DOHH2 (cell line): Measurements from ENCODE around the gene SMIM33.
A peak's percentile ranks its signal among the peaks of the same experiment; 100 is the strongest.
"Not testable (repeated sequence)": the region's sequence is repeated elsewhere in the genome, so short reads cannot be mapped to it uniquely, and the experiment has no call there.

ENCODE experiments used
- H3F3A ChIP-seq: fragments of 200-600 bp; sonication (generic), shearing (Covaris generic); 2 replicates; pipeline ENCODE4 v1.6.0; 2016; ENCODE audit warnings: antibody characterized with exemption, mild to moderate bottlenecking; ENCODE audit not compliant: control insufficient read depth, insufficient read depth
- H3K27ac ChIP-seq: fragments of 200-600 bp; sonication (generic); 2 replicates; pipeline ENCODE4 v1.5.1; 2014; ENCODE audit warnings: low read depth, mild to moderate bottlenecking, low read length, moderate library complexity
- H3K27me3 ChIP-seq: fragments of 200-600 bp; sonication (generic); 2 replicates; pipeline ENCODE4 v1.6.1; 2014; ENCODE audit warnings: mild to moderate bottlenecking, low read length, mixed read lengths; ENCODE audit not compliant: control insufficient read depth
- H3K36me3 ChIP-seq: fragments of 200-600 bp; sonication (generic); 2 replicates; pipeline ENCODE4 v1.6.1; 2014; ENCODE audit warnings: mild to moderate bottlenecking, low read length, moderate library complexity, mixed read lengths; ENCODE audit not compliant: control insufficient read depth
- H3K4me1 ChIP-seq: fragments of 200-600 bp; sonication (generic); 2 replicates; pipeline ENCODE4 v1.6.1; 2014; ENCODE audit warnings: mild to moderate bottlenecking, low read length, mixed read lengths; ENCODE audit not compliant: control insufficient read depth
- H3K4me2 ChIP-seq: fragments of 200-600 bp; sonication (generic); 2 replicates; pipeline ENCODE4 v1.6.0; 2014; ENCODE audit warnings: mild to moderate bottlenecking, low read length, moderate library complexity
- H3K4me3 ChIP-seq: fragments of 200-600 bp; sonication (generic); 2 replicates; pipeline ENCODE4 v1.5.1; 2014; ENCODE audit warnings: mild to moderate bottlenecking, low read length, mixed read lengths
- H3K79me2 ChIP-seq: fragments of 200-600 bp; sonication (generic); 2 replicates; pipeline ENCODE4 v1.6.1; 2014; ENCODE audit warnings: mild to moderate bottlenecking, low read length, mixed read lengths; ENCODE audit not compliant: control insufficient read depth
- H3K9me2 ChIP-seq: fragments of 200-600 bp; sonication (generic); replicated peaks from 2 replicates; pipeline ENCODE4 v1.6.1; 2014; ENCODE audit warnings: mild to moderate bottlenecking, low read length, mixed read lengths; ENCODE audit not compliant: control insufficient read depth
- H3K9me3 ChIP-seq: fragments of 200-600 bp; sonication (generic); 2 replicates; pipeline ENCODE4 v1.6.1; 2014; ENCODE audit warnings: antibody characterized with exemption, low read length, mixed read lengths; ENCODE audit not compliant: control insufficient read depth, insufficient read depth
- H4K20me1 ChIP-seq: fragments of 200-600 bp; sonication (generic); 2 replicates; pipeline ENCODE4 v1.6.0; 2014; ENCODE audit warnings: low read depth, mild to moderate bottlenecking, antibody characterized with exemption, low read length, moderate library complexity; ENCODE audit not compliant: control insufficient read depth, insufficient read depth
- EZH2phosphoT487 ChIP-seq: fragments of 200-600 bp; sonication (generic); IDR thresholded peaks from 2 replicates; pipeline ENCODE4 v1.6.1; 2017; ENCODE audit warnings: borderline replicate concordance, mild to moderate bottlenecking, antibody characterized with exemption, low read length, moderate library complexity, mixed read lengths
- TF ChIP-seq, protein P1 (sequence below): fragments of 200-600 bp; sonication (generic); IDR thresholded peaks from one replicate; pipeline ENCODE4 v1.5.1; 2014; ENCODE audit warnings: antibody characterized with exemption, mild to moderate bottlenecking, low read depth, low read length; ENCODE audit not compliant: poor library complexity, severe bottlenecking

SMIM33 gene

DNA sequence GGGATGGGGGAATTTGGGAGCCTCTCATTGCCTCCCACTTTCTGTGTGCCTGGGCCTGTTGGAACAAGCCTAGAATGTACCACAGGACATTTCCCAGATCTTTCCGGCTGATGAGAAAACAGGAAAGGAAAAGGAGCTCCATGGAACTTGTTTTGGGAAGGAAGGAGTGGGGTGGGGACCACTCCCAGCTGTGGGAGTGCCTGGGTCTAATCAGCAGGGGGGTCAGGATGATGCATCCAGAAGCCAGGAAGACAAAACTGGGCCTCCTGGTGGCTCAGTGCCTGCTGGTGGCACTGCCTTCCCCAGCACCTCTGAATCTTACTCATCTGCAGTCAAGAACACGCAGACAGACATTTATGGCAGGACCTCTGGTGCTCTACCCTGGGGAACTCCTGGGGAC lies 2.8 kb downstream of the SMIM33 start:
- no peaks in the 10 kb centered on the region for H3K79me2 ChIP-seq
- H3K4me3 ChIP-seq = no peak overlapping the region
- no peak overlapping the region for H3K4me2 ChIP-seq
- no peaks in the 10 kb centered on the region for H3K9me3 ChIP-seq
- H3F3A ChIP-seq = no peaks in the 10 kb centered on the region
- H3K9me2 ChIP-seq = no peaks in the 10 kb centered on the region
- no peaks in the 10 kb centered on the region for H4K20me1 ChIP-seq
- H3K4me1 ChIP-seq = peaks cover 14% of the 10 kb centered on the region
- no peak overlapping the region for H3K27ac ChIP-seq
- no peaks in the 10 kb centered on the region for H3K36me3 ChIP-seq
- H3K27me3 ChIP-seq = peaks cover 10% of the 10 kb centered on the region
- no peak for TF ChIP-seq EZH2phosphoT487
- TF ChIP-seq, protein P1, sequence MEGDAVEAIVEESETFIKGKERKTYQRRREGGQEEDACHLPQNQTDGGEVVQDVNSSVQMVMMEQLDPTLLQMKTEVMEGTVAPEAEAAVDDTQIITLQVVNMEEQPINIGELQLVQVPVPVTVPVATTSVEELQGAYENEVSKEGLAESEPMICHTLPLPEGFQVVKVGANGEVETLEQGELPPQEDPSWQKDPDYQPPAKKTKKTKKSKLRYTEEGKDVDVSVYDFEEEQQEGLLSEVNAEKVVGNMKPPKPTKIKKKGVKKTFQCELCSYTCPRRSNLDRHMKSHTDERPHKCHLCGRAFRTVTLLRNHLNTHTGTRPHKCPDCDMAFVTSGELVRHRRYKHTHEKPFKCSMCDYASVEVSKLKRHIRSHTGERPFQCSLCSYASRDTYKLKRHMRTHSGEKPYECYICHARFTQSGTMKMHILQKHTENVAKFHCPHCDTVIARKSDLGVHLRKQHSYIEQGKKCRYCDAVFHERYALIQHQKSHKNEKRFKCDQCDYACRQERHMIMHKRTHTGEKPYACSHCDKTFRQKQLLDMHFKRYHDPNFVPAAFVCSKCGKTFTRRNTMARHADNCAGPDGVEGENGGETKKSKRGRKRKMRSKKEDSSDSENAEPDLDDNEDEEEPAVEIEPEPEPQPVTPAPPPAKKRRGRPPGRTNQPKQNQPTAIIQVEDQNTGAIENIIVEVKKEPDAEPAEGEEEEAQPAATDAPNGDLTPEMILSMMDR = no peak

DNA sequence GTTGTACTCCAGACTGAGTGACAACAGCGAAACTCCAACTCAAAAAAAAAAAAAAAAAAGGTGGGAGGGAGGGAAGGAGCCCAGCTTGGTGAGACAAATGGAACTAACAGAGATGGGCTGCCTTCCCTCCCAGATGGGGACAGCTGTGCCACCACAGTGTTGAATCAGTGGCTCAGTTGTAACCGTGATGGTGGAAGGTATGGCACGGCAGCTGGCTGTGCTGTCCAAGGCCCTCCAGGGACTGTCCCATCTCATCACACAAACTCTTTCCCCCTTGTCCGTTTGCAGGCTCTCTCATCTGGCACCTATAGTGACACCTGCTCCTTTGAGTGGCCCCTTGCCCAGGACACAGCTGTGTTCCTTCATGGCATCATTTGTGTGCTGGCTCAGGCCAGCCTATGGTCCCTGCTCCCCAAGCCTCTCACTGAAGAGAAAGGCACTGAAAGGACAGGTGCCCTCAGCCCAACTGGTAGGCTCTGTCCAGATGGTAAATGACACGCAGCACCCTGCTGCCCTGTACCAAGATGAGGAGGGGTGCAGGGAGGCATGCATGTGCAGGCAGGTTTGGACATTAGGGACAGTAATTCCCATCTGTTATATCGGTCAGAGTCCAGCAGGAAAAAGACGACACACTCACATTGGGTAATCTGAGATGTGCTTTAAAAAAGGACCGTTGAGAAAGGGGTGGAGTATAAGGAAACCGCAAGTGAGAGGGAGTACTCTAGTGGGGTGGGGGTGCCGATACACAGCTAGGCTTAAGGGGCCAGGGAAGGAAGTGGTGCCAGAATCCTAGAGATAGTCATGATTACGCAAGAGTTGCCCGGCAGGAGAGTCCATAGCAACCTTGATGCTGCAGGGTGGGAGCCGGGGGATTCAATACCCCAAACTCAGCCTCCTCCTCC lies 4.3 kb downstream of the SMIM33 start:
- no peak overlapping the region for H3K4me3 ChIP-seq
- H3K36me3 ChIP-seq = no peaks in the 10 kb centered on the region
- no peak overlapping the region for H3K27ac ChIP-seq
- H4K20me1 ChIP-seq = no peaks in the 10 kb centered on the region
- no peaks in the 10 kb centered on the region for H3F3A ChIP-seq
- peaks cover 14% of the 10 kb centered on the region for H3K4me1 ChIP-seq
- H3K9me3 ChIP-seq = no peaks in the 10 kb centered on the region
- H3K27me3 ChIP-seq = peaks cover 6% of the 10 kb centered on the region
- H3K4me2 ChIP-seq = peak overlapping the region; percentile 43
- no peaks in the 10 kb centered on the region for H3K9me2 ChIP-seq
- TF ChIP-seq EZH2phosphoT487 = no peak
- TF ChIP-seq, protein P1 = no peak
- no peaks in the 10 kb centered on the region for H3K79me2 ChIP-seq

DNA sequence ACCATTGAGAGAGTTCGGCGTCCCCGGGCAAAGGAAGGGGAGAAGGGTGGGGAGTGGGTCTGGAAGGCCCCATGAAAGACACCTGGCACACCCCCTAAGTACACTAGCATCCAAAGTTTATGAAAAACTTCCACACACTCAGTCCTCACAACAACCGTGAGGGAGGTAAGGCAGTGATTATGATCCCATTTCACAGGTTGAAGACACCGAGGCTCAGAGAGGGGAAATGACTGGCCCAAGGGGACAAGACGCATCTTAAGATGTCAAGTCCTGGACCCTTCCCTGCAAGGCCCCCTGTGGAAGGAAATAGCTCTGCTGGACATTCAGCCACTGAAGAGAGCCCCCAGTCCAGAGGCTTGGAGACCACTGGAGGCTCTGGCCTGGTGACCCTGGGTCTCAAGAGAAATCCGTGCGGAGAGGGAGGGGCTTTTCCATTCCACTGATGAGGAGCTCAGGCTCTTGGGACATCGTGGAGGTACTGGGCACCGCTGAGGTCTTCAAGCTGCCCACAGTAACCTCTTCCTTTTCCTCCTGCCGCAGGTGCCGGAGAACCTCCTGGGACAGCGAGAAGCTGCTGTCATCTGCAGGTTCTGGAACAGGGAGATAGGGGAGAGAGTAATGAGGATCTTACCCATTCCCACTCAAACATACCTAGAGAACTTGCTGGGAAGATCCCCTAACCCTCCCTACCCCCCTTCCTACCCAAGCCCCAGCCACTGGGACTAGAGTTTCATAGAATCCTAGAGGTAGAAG lies 5.2 kb downstream of the SMIM33 start:
- Histone ChIP-seq H3K4me2 (no peak overlapping the region), H3K27ac (no peak overlapping the region), H3K36me3 (no peaks in the 10 kb centered on the region), H3F3A (no peaks in the 10 kb centered on the region), H3K4me1 (peaks cover 11% of the 10 kb centered on the region), H3K9me2 (no peaks in the 10 kb centered on the region), H3K27me3 (peaks cover 6% of the 10 kb centered on the region), H3K4me3 (no peak overlapping the region), H4K20me1 (no peaks in the 10 kb centered on the region), H3K9me3 (no peaks in the 10 kb centered on the region), H3K79me2 (no peaks in the 10 kb centered on the region)
- TF ChIP-seq, protein P1 = no peak
- no peak for TF ChIP-seq EZH2phosphoT487

DNA sequence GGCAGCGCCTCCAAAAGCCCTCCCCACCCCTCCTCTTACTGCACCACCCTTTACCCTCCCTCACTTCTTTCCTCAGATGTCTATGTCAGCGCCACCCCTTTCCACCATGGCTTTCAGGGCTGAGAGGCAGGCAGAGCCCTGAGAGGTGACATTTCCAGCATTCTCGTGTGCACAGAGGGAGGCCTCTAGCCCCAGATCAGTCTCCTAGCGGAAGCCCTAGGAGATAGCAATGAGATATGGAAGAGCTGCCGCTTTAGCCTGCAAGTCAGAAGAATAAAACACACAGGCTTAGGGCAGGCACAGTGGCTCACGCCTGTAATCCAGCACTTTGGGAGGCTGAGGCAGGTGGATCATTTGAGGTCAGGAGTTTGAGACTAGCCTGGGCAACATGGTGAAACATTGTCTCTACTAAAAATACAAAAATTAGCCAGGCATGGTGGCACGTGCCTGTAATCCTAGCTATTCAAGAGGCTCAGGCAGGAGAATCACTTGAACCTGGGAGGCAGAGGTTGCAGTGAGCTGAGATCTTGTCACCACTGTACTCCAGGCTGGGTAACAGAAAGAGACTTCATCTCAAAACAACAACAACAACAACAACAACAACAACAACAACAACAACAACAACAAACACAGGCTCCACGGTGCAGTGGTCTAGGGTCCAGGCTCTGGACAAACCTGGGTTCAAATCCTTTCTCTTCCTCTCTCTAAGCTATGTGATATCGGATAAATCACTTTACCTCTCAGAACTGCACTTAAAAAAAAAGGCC lies 8.0 kb downstream of the SMIM33 start:
- H3K4me1 ChIP-seq = peaks cover 20% of the 10 kb centered on the region
- H3K79me2 ChIP-seq, H3K36me3 ChIP-seq, H3K4me2 ChIP-seq, H4K20me1 ChIP-seq, H3K9me2 ChIP-seq, H3K4me3 ChIP-seq, H3F3A ChIP-seq, H3K27me3 ChIP-seq, H3K9me3 ChIP-seq, H3K27ac ChIP-seq: not testable (repeated sequence)

DNA sequence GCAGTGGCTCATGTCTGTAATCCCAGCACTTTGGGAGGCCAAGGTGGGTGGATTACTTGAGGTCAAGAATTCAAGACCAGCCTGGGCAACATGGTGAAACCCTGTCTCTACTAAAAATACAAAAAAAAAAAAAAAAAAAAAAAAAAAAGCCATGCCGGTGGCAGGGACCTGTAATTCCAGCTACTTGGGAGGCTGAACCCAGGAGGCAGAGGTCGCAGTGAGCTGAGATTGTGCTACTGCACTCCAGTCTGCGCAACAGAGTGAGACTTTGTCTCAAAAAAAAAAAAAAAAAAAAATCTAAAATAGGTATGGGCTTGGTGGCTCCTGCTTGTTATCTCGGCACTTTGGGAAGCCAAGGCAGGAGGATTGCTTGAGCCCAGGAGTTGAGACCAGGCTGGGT lies 8.9 kb downstream of the SMIM33 start:
- H3K79me2 ChIP-seq, H3K4me2 ChIP-seq, H3K27me3 ChIP-seq, H3F3A ChIP-seq, H3K27ac ChIP-seq, H4K20me1 ChIP-seq, H3K4me3 ChIP-seq, H3K9me2 ChIP-seq, H3K36me3 ChIP-seq, H3K9me3 ChIP-seq: not testable (repeated sequence)
- H3K4me1 ChIP-seq = peaks cover 20% of the 10 kb centered on the region
